SK-N-SH (cell line): ENCODE results near the gene NT5DC2. TPM values are rescaled to one million over a fixed set of nuclear protein-coding genes. Genes with fewer than 3 reads are reported as not detected.

Source experiments
- CTCF ChIA-PET: fragments of 300-600, 350-600 bp; formaldehyde crosslinking; extraction: SDS; loops from one replicate; lab custom pipeline; 2021; lab: Yijun Ruan, JAX
- POLR2A ChIA-PET: fragments of 350-600 bp; sonication (Branson Sonifier 250); formaldehyde crosslinking; extraction: SDS; loops from one replicate; lab custom pipeline; 2020; ENCODE audit warnings: antibody characterized with exemption, inconsistent platforms; lab: Yijun Ruan, JAX
- DNase-seq: peaks from one replicate; pipeline ENCODE4 v3.0.0; 2012
- H2AFZ ChIP-seq: fragments of 200-600 bp; sonication (generic); 2 replicates; pipeline ENCODE4 v1.8.1; 2016; ENCODE audit warnings: antibody characterized with exemption, mild to moderate bottlenecking, low read depth
- H3F3A ChIP-seq: fragments of 200-600 bp; sonication (generic); replicated peaks from 2 replicates; pipeline ENCODE3; 2016; ENCODE audit warnings: antibody characterized with exemption, mild to moderate bottlenecking; ENCODE audit not compliant: insufficient read depth
- H3K27ac ChIP-seq, 2 experiments: fragments of 200-500 bp in 1 of 2; fragments of 200-600 bp in 1 of 2; sonication (Bioruptor generic) in 1 of 2; sonication (generic), shearing (Covaris generic) in 1 of 2; 2 replicates each; pipeline versions ENCODE4 v1.5.1 to v1.6.1; 2014 to 2016; ENCODE audit warnings: low read depth in 2 of 2, inconsistent platforms in 1 of 2, low read length in 1 of 2, mild to moderate bottlenecking in 1 of 2, mixed read lengths in 1 of 2
- H3K27me3 ChIP-seq: fragments of 200-600 bp; sonication (generic), shearing (Covaris generic); 2 replicates; pipeline ENCODE4 v1.6.1; 2016; ENCODE audit warnings: mixed run types; ENCODE audit not compliant: insufficient read depth
- H3K36me3 ChIP-seq, 2 experiments: fragments of 200-500 bp in 1 of 2; fragments of 200-600 bp in 1 of 2; sonication (Bioruptor generic) in 1 of 2; sonication (generic) in 1 of 2; replicated peaks in 1 of 2; 2 replicates each; pipeline versions ENCODE3 to v1.5.1; 2014 to 2016; ENCODE audit warnings: low read length in 1 of 2, mild to moderate bottlenecking in 1 of 2; ENCODE audit not compliant: insufficient read depth in 2 of 2, control insufficient read depth in 1 of 2
- H3K4me1 ChIP-seq, 2 experiments: fragments of 200-500 bp in 1 of 2; fragments of 200-600 bp in 1 of 2; sonication (Bioruptor generic) in 1 of 2; sonication (generic), shearing (Covaris generic) in 1 of 2; 2 replicates each; pipeline versions ENCODE4 v1.5.1 to v1.6.1; 2014 to 2016; ENCODE audit warnings: low read depth in 1 of 2, low read length in 1 of 2, mixed run types in 1 of 2; ENCODE audit not compliant: insufficient read depth in 2 of 2, control insufficient read depth in 1 of 2
- H3K4me2 ChIP-seq: fragments of 200-600 bp; sonication (generic), shearing (Covaris generic); 2 replicates; pipeline ENCODE4 v1.6.1; 2017; ENCODE audit warnings: mixed run types
- H3K4me3 ChIP-seq, 2 experiments: fragments of 200-500 bp in 1 of 2; fragments of 200-600 bp in 1 of 2; sonication (Bioruptor generic) in 1 of 2; sonication (generic), shearing (Covaris generic) in 1 of 2; 2 replicates each; pipeline versions ENCODE4 v1.5.1 to v1.8.1; 2014 to 2016; ENCODE audit warnings: low read depth in 2 of 2, inconsistent platforms in 1 of 2, low read length in 1 of 2, mild to moderate bottlenecking in 1 of 2, mixed read lengths in 1 of 2, moderate library complexity in 1 of 2
- H3K79me2 ChIP-seq: fragments of 200-600 bp; sonication (generic); 2 replicates; pipeline ENCODE4 v1.8.1; 2017; ENCODE audit warnings: mild to moderate bottlenecking; ENCODE audit not compliant: insufficient read depth
- H3K9ac ChIP-seq: fragments of 200-600 bp; sonication (generic); 2 replicates; pipeline ENCODE4 v1.6.1; 2017; ENCODE audit warnings: mixed run types
- H3K9me2 ChIP-seq: fragments of 200-600 bp; sonication (generic); 2 replicates; pipeline ENCODE4 v1.6.1; 2017; ENCODE audit warnings: mixed run types
- H3K9me3 ChIP-seq: fragments of 200-600 bp; sonication (generic); 2 replicates; pipeline ENCODE4 v1.6.1; 2017; ENCODE audit warnings: mixed run types, mild to moderate bottlenecking, moderate library complexity
- H4K20me1 ChIP-seq: fragments of 200-600 bp; sonication (generic); 2 replicates; pipeline ENCODE4 v1.6.1; 2017; ENCODE audit warnings: mild to moderate bottlenecking, mixed run types; ENCODE audit not compliant: insufficient read depth
- CHD2 ChIP-seq: fragments of 150-350 bp; IDR thresholded peaks from 2 replicates; pipeline ENCODE4 v1.6.1; 2018; ENCODE audit warnings: low read length; ENCODE audit not compliant: partially characterized antibody
- ELF1 ChIP-seq: IDR thresholded peaks from 2 replicates; pipeline ENCODE4 v1.4.0; 2012
- FOXJ3 ChIP-seq: sonication (generic); formaldehyde crosslinking; IDR thresholded peaks from 2 replicates; pipeline ENCODE4 v1.5.1; 2020; ENCODE audit warnings: mild to moderate bottlenecking, missing genetic modification reagents
- FOXM1 ChIP-seq: IDR thresholded peaks from 2 replicates; pipeline ENCODE4 v1.4.0; 2012; ENCODE audit warnings: low read depth, mild to moderate bottlenecking
- GABPA ChIP-seq: IDR thresholded peaks from 2 replicates; pipeline ENCODE4 v1.4.0; 2012; ENCODE audit warnings: low read depth, mild to moderate bottlenecking
- GATA2 ChIP-seq: sonication (generic); formaldehyde crosslinking; IDR thresholded peaks from 2 replicates; pipeline ENCODE4 v1.5.0; 2020; ENCODE audit warnings: mild to moderate bottlenecking, missing genetic modification reagents
- JUND ChIP-seq: IDR thresholded peaks from 2 replicates; pipeline ENCODE4 v1.4.0; 2012
- MXI1 ChIP-seq: IDR thresholded peaks from 2 replicates; pipeline ENCODE4 v1.6.1; 2012; ENCODE audit warnings: mild to moderate bottlenecking, low read depth, low read length, improper control_type of control experiment
- NFIC ChIP-seq: IDR thresholded peaks from 2 replicates; pipeline ENCODE4 v1.4.0; 2012; ENCODE audit warnings: borderline replicate concordance
- RCOR1 ChIP-seq: fragments of 150-350 bp; IDR thresholded peaks from 2 replicates; pipeline ENCODE4 v1.6.1; 2017; ENCODE audit warnings: antibody characterized with exemption, low read length
- SMC3 ChIP-seq: IDR thresholded peaks from 2 replicates; pipeline ENCODE4 v1.6.1; 2012; ENCODE audit warnings: low read depth, low read length, improper control_type of control experiment
- TAF1 ChIP-seq: IDR thresholded peaks from 2 replicates; pipeline ENCODE4 v1.6.1; 2012; ENCODE audit warnings: low read depth, mild to moderate bottlenecking, low read length, moderate library complexity, borderline replicate concordance
- TCF12 ChIP-seq: IDR thresholded peaks from 2 replicates; pipeline ENCODE4 v1.4.0; 2012
- TEAD4 ChIP-seq: IDR thresholded peaks from 2 replicates; pipeline ENCODE4 v1.4.0; 2012; ENCODE audit warnings: mild to moderate bottlenecking, borderline replicate concordance; ENCODE audit not compliant: insufficient read depth
- WGBS: methylation state at CpG from one replicate; pipeline ENCODE4 v1.1.6; 2017; ENCODE audit warnings: low lambda C conversion rate; 5-methylcytosine and 5-hydroxymethylcytosine counted together
- polyA plus RNA-seq, 3 experiments: library from polyadenylated mRNA; depleted of rRNA; stranded (reverse); fragments of >200 nt; gene quantifications; 2 replicates each; pipeline ENCODE4 v1.2.3, GENCODE V29; 2012
- TF ChIP-seq, protein P1 (sequence below): IDR thresholded peaks from 2 replicates; pipeline ENCODE4 v1.4.0; 2012; ENCODE audit warnings: low read depth
- TF ChIP-seq, protein P2 (sequence below): fragments of 150-350 bp; IDR thresholded peaks from 2 replicates; pipeline ENCODE4 v1.6.1; 2016; ENCODE audit warnings: mild to moderate bottlenecking, low read depth, low read length
- TF ChIP-seq, protein P3 (sequence below): IDR thresholded peaks from 2 replicates; pipeline ENCODE4 v1.4.0; 2012; ENCODE audit warnings: low read depth, borderline replicate concordance
- TF ChIP-seq, protein P4 (sequence below): fragments of 200-600 bp; sonication (generic); IDR thresholded peaks from 2 replicates; pipeline ENCODE4 v1.6.1; 2017; ENCODE audit warnings: antibody characterized with exemption, mild to moderate bottlenecking, moderate library complexity

Gene NT5DC2
- polyA plus RNA-seq, 1 of the 3 experiments (the other 2 are of a cell fraction), result 113 TPM

DNA sequence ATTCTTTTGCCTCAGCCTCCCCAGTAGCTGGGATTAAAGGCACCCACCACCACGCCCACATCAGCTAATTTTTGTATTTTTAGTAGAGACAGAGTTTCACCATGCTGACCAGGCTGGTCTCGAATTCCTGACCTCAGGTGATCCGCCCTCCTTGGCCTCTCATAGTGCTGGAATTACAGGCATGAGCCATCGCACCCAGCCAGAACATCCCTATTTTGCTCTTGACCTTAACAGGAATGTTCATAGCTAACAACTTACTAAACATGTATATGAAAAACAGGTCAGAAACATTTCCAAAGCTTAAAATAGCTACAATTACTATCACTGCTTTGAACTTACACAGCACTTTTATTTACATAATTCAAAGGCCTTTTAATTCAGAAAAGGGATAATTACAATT is 36.4 kb upstream of the NT5DC2 start:
- Histone ChIP-seq H2AFZ (no peak overlapping the region), H3K27me3 (no peaks in the 10 kb centered on the region), H3K79me2 (peaks cover 10% of the 10 kb centered on the region; the same call in 1 of the 2 replicates), H4K20me1 (no peaks in the 10 kb centered on the region), H3K4me2 (no peak overlapping the region), H3K36me3 (peaks cover 6 to 52% of the 10 kb centered on the region in 2 experiments), H3K9me3 (no peaks in the 10 kb centered on the region), H3K9me2 (no peaks in the 10 kb centered on the region), H3K4me3 (no peak overlapping the region), H3F3A (peaks cover 9% of the 10 kb centered on the region), H3K9ac (no peak overlapping the region), H3K27ac (no peak overlapping the region), H3K4me1 (no peaks in the 10 kb centered on the region)
- 94% methylated on average over 4 of the region's 4 CpGs for WGBS
- TF ChIP-seq GABPA (no peak), GATA2 (CRISPR knock-in tag) (no peak), JUND (no peak), SMC3 (no peak), MXI1 (no peak), ELF1 (no peak), RCOR1 (no peak), FOXM1 (no peak), TAF1 (no peak), NFIC (no peak), TCF12 (no peak), CHD2 (no peak), TEAD4 (no peak), FOXJ3 (CRISPR knock-in tag) (no peak)
- TF ChIP-seq, protein P1, sequence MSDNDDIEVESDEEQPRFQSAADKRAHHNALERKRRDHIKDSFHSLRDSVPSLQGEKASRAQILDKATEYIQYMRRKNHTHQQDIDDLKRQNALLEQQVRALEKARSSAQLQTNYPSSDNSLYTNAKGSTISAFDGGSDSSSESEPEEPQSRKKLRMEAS, result no peak
- TF ChIP-seq, protein P2, sequence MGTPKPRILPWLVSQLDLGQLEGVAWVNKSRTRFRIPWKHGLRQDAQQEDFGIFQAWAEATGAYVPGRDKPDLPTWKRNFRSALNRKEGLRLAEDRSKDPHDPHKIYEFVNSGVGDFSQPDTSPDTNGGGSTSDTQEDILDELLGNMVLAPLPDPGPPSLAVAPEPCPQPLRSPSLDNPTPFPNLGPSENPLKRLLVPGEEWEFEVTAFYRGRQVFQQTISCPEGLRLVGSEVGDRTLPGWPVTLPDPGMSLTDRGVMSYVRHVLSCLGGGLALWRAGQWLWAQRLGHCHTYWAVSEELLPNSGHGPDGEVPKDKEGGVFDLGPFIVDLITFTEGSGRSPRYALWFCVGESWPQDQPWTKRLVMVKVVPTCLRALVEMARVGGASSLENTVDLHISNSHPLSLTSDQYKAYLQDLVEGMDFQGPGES, result no peak
- TF ChIP-seq, protein P3, sequence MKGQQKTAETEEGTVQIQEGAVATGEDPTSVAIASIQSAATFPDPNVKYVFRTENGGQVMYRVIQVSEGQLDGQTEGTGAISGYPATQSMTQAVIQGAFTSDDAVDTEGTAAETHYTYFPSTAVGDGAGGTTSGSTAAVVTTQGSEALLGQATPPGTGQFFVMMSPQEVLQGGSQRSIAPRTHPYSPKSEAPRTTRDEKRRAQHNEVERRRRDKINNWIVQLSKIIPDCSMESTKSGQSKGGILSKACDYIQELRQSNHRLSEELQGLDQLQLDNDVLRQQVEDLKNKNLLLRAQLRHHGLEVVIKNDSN, result no peak
- TF ChIP-seq, protein P4, sequence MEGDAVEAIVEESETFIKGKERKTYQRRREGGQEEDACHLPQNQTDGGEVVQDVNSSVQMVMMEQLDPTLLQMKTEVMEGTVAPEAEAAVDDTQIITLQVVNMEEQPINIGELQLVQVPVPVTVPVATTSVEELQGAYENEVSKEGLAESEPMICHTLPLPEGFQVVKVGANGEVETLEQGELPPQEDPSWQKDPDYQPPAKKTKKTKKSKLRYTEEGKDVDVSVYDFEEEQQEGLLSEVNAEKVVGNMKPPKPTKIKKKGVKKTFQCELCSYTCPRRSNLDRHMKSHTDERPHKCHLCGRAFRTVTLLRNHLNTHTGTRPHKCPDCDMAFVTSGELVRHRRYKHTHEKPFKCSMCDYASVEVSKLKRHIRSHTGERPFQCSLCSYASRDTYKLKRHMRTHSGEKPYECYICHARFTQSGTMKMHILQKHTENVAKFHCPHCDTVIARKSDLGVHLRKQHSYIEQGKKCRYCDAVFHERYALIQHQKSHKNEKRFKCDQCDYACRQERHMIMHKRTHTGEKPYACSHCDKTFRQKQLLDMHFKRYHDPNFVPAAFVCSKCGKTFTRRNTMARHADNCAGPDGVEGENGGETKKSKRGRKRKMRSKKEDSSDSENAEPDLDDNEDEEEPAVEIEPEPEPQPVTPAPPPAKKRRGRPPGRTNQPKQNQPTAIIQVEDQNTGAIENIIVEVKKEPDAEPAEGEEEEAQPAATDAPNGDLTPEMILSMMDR, result no peak
- POLR2A ChIA-PET, result no interaction called here
- DNase-seq, result no peak
- CTCF ChIA-PET, result interaction anchor here (1.0 kb wide), 1 partner anchor 25 kb away, joined by 3 read pairs; no protein-coding TSS in a partner anchor
